Measurements from ENCODE around the gene SHISAL1.

SHISAL1 gene

GRCh38 chr22:44256556-44257485 lies 55.9 kb downstream of the SHISAL1 start:
- no peaks in the 10 kb centered on the region for H3K4me1 ChIP-seq
- H3K4me2 ChIP-seq (ENCODE audit: low read length) = no peak overlapping the region
- H3K4me3 ChIP-seq (ENCODE audit: low read depth, low read length) = no peak overlapping the region
- no peak overlapping the region for H3K27ac ChIP-seq
- no peaks in the 10 kb centered on the region for H3K27me3 ChIP-seq (ENCODE audit: control insufficient read depth, insufficient read depth, low read length)
- no peak for TF ChIP-seq CTCF (IDR thresholded peaks at IDR 0.05)
- no peak overlapping the region for H3K9ac ChIP-seq
- H2AFZ ChIP-seq = no peak overlapping the region
- no peaks in the 10 kb centered on the region for H3K9me3 ChIP-seq (ENCODE audit: control insufficient read depth, low read length)
- H3K36me3 ChIP-seq (ENCODE audit: control insufficient read depth, insufficient read depth, low read length) = no peaks in the 10 kb centered on the region
- no peaks in the 10 kb centered on the region for H3K79me2 ChIP-seq

GRCh38 chr22:44256085-44256484 lies 56.7 kb downstream of the SHISAL1 start:
- Histone ChIP-seq H2AFZ (no peak overlapping the region), H3K9me3 (ENCODE audit: control insufficient read depth, low read length) (no peaks in the 10 kb centered on the region), H3K79me2 (no peaks in the 10 kb centered on the region), H3K4me3 (ENCODE audit: low read depth, low read length) (no peak overlapping the region), H3K4me2 (ENCODE audit: low read length) (no peak overlapping the region), H3K4me1 (no peaks in the 10 kb centered on the region), H3K27me3 (ENCODE audit: control insufficient read depth, insufficient read depth, low read length) (no peaks in the 10 kb centered on the region), H3K27ac (no peak overlapping the region), H3K9ac (no peak overlapping the region), H3K36me3 (ENCODE audit: control insufficient read depth, insufficient read depth, low read length) (no peaks in the 10 kb centered on the region)
- TF ChIP-seq CTCF (IDR thresholded peaks at IDR 0.05) = no peak

GRCh38 chr22:44254811-44255210 lies 57.9 kb downstream of the SHISAL1 start:
- Histone ChIP-seq H2AFZ (no peak overlapping the region), H3K9me3 (ENCODE audit: control insufficient read depth, low read length) (no peaks in the 10 kb centered on the region), H3K4me2 (ENCODE audit: low read length) (no peak overlapping the region), H3K27ac (no peak overlapping the region), H3K9ac (no peak overlapping the region), H3K79me2 (no peaks in the 10 kb centered on the region), H3K4me3 (ENCODE audit: low read depth, low read length) (no peak overlapping the region), H3K36me3 (ENCODE audit: control insufficient read depth, insufficient read depth, low read length) (no peaks in the 10 kb centered on the region), H3K27me3 (ENCODE audit: control insufficient read depth, insufficient read depth, low read length) (no peaks in the 10 kb centered on the region), H3K4me1 (no peaks in the 10 kb centered on the region)
- TF ChIP-seq CTCF (IDR thresholded peaks at IDR 0.05) = no peak

GRCh38 chr22:44249376-44250147 lies 63.2 kb downstream of the SHISAL1 start:
- TF ChIP-seq CTCF (IDR thresholded peaks at IDR 0.05) = no peak
- H3K9me3 ChIP-seq (ENCODE audit: control insufficient read depth, low read length) = no peaks in the 10 kb centered on the region
- H3K4me2 ChIP-seq (ENCODE audit: low read length) = no peak overlapping the region
- H3K4me3 ChIP-seq (ENCODE audit: low read depth, low read length) = no peak overlapping the region
- no peaks in the 10 kb centered on the region for H3K4me1 ChIP-seq
- no peak overlapping the region for H3K9ac ChIP-seq
- H3K79me2 ChIP-seq = no peaks in the 10 kb centered on the region
- no peak overlapping the region for H3K27ac ChIP-seq
- H2AFZ ChIP-seq = no peak overlapping the region
- no peaks in the 10 kb centered on the region for H3K27me3 ChIP-seq (ENCODE audit: control insufficient read depth, insufficient read depth, low read length)
- no peaks in the 10 kb centered on the region for H3K36me3 ChIP-seq (ENCODE audit: control insufficient read depth, insufficient read depth, low read length)
